CD4-positive, alpha-beta T cell treated with Interleukin-1 beta for 1 hour (primary cell): ENCODE data around the gene MLN.

ENCODE experiments used
- DNase-seq, 2 donors: peaks; one replicate each; pipeline ENCODE4 v3.0.0-alpha.2; 2020 to 2022

The MLN gene

DNA sequence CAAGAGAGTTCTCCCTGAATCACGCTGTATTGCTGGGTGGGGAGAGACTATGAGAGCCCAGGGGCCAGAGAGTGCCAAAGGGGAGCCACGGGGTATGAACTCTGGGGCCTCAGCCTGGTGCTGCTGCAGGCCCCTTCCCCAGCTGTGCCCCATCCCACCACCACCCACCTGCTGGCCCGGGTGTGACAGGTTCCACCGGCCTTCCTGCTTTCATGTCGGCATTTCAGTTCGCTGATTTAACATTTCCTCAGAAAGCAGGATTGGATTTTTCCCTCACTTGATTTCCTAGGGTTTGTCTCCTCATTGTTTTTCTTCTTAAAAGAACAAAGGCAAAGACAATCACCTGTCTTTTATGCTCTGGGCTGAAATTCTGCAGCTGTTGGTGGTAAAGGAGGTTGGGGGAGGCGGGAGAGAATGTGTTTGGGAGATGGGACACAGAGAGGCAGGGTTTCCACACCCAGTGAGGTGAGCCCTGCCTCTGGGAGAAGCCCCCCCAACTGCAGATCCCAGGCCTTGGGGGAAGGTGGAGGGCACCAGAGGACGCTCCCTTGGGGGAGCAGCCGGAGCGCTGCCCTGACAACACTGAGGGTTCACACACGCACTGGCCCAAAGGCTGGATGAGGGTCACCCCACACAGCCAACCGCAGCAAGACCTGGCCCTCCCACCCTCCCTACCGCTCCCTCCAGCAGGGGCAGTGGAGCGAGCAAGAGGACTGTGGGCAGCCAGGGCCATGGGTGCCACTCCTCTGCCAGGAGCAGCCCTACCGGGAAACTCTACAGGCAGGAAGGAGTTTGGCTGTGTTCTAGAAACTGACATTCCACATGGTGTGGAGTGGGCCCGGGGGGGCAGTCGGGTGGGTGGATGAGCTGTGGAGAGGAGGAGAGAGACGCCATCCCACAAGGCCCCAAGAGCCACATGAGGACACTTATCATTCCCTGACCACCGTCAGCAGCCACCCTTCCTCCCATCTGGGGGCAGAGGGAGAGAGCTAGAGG lies 10.5 kb upstream of the MLN start:
- DNase-seq, result no peak

DNA sequence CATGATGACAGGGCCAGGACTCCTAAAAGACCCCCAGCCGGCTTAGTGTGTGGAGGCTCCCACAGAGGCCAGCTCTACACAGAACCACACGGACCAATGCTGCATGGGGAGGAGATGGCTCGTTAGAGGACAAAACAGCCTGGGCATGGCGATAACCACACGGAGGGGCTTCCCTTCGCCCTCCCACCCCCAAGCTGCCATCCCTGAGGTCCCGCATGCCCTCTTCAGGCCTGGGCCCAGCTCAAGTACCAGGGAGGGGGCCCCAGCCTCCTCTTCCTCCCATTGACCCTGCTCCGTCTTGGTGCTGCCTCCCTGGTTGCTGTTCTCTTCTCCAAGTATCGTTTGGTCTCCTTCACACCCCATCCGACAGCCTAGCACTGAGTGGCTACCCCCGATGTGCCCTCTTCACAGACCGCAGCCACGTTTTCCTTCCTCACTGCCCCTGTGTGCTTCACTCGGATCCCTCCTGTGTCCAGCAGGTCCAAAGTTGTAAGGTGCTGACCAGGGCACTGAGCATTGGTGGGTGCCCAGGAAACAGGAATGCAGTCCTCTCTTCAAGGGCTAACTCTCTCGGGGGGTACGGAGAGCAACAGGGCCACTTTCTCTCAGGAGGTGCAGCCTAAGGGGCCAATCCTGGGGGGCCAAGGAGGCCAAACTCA lies 9.6 kb upstream of the MLN start:
- no peak for DNase-seq

DNA sequence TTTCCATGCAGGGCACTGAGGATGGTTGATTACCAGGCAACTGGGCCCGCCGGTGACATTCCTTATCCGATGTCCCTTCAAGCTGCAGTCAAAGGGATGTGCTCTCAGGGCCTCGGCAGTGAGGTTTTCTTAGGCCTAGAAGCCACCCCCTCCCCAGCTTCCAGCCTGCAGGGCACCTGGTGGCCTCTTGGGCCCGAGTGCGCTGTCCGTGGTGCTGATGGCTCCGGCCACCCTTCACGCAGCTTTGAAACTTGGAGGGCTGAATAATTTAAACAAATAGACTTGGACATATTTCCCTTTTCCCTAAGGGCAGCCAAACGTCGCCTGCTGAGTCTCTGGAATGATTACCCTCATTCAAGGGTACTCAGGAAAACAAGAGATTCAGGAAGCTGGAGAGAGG lies 8.9 kb upstream of the MLN start:
- DNase-seq, result peak; percentile 12 to 15

DNA sequence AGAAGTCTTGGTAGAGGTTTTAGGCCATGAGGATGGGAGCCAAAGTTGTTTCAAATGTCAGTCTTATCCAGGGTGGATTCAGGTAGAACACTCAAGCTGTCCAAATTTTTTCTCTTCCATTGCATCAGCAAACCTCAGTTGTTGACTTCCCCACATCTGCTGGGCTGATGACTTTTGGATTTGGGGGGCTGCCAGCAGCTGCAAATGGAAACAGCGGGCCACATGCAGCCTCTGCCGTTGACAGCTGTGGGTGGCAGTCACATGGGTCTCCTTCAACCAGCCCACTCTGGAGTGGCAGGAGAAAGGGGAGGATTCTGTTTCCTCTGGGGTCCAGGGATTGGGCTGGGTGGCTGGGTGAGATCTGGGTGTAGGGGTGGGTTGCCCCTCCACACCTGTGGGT lies 5.8 kb upstream of the MLN start:
- DNase-seq, result no peak

DNA sequence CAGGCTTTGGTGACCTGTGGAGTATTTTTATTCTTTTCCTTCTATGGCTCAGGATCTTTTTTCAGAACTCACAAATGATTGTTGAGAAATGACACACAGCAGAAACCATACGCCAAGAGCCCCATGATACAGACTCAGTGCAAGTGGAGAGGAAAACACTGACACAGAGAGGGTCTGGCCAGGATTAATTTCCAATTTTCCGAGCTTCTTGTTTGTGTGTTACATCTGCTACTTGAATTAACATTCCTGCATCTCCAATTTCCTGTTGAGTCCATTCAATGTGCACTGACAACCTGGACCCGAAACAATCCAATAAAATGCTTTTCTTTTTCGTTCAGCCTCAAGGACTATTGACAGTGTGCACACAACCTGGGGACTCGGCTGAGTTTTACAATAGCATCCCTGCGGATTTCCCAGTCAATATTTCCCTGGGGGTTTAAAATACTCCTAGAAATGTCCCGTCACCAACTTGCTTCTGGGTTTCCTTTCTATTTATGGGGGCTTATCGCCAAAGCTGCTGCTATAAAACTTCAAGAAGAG lies 4.9 kb upstream of the MLN start:
- no peak for DNase-seq

DNA sequence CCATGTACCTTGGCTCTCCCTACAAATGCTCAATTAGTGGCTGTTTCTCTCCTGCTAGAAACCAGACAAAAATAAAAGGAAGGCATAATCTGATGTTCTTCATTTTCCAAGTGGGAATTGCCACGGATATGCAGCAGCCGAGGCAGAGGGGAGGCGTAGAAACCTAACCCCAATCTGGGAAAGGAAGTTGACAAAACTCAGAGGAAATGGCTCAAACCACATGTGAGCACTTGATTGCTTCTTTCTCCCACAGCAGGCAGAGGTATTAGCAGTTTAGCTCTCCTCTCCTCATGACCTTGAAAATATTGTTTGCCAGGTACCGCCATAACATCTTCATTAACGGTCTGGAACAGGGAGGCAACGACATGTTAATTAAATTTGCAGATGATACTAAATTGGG lies 3.8 kb upstream of the MLN start:
- no peak for DNase-seq

DNA sequence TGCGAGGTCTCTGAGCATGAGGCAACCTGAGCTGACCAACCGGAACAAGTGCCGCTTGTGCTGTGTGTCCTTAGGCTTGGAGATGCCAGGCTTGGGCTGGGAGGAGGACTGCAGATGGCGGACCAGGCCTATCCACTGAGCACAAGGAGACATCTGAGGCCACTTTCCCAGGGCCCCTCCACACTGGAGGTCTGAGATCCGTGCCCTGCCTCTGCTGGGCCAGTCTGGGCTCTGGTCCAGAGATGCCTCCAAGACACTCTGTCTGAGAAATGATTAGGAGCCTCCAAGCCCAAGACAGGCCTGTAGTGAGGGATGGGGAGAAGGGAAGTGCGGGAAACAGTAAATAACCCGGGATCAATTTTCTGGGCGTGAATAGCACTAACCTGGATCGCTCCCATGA lies 3.0 kb upstream of the MLN start:
- no peak for DNase-seq

DNA sequence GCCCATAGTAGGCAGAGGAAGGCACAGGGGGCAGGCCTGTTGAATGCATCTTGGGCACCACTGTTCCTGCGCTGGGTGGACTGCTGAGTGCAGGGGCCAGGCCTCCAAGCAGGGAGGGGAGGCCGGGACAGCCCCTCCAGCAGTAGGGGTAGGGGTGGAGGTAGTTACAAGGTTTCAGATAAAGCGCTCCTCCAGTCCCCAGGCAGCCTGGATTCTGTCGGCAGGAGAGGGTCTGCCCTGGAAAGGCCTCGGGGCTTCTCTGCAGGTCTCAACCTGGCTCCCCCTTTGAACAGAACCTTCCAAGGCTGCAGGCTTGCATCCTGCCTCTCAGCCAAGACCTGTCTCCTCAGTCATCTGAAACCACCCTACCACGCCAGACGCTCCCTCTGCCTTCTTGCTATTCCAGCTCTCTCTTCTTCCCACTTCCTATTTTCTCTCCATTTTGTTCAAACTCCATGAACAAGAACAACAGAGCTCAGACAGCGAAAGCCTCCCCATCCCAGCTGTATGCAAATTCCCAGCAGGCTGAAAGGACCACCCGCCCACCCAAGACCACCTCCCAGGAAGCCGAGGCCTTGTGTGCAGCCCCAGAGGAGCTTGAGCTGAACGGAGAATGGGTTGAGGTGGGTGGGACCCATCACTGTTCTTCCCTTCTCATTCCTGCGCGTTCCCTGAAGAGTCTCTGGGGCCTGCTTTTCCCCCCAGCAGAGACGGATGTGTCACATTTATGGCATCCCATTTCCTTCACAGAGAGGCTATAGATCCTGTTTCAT lies 1.4 kb downstream of the MLN start:
- no peak for DNase-seq

DNA sequence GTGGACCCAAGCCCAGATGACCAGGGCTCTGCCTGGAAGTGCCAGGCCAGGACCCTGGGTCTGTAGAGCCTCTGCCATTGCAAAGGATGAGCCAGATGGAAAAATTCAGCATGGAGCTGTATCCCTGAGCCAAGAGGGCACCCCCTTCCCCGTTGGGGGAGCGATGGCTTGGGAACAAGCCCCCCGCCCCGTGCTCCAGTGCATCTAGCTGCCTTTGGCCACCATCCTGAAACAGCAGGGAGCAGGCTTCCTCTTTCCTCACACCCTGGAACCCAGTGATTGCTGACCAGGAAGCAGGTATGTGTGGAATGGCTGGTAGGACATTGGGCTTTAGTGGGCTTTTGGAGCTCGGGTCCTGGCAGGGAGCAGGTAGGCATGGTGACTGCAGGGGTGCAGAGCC lies 2.2 kb downstream of the MLN start:
- DNase-seq, result no peak

DNA sequence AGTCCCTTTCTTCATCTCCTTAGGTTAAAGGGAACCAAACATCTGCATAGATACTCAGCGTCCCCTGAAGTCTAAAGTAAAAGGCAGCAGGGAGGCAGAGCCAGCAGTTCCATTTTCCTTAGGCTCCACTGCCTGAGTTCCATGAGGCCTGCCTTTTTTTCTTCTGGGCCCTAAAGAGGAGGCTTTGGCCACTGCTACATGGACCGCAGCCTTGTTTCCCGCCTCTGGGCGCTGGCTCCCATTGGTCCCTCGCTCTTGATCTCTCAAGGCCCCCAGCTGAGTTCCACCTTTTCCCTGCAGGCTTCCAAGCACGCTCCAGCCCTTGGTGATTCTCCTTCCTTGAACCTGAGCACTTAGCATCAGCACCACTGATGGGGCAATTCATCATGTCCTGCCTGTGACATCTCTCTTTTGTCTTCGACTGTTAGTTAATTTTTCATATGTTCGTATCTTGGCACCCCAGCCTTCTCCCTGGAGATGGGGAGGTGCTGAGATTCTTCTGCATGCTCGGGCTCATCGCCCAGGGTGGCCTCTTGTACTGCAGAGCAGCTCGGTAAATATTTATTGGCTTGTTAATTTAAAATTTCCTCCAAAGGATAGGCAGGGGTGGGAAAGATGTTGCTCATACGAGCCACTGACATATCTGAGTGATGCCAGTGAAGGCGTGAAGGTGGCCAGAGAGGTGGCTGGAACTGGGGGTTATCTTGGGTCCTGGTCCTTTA lies 3.4 kb downstream of the MLN start:
- DNase-seq, result no peak

DNA sequence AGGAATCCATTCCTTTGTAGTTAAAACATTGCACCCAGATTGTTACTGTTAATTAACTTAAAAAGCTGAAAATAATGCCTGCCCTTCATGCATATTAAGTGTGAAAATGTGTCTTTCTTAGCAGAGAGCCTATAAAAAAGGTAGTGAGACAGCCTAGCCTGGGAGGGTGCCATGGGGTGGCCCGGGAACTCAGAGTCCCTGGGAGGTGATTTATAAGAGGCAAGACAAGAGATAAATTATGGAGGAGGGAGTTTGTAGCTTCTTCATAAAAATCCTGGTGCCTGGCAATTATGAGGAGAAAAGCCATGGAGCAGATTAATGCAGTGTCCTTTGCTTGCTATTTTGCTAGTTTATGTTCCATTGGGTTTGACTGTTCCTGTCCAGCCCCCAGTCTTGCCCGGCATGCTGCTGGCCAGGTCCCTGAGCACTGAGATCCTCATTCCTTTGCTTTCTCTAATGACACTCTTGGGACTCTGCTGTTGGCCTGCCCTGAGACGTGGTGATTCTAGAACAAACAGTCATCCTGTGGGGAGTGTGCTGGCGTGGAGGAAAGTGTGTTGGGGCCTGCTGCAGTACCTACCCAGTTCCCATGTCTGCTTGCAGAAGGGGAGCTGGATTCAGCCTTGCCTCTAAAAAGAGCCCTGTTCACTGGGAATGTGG lies 4.2 kb downstream of the MLN start:
- no peak for DNase-seq

DNA sequence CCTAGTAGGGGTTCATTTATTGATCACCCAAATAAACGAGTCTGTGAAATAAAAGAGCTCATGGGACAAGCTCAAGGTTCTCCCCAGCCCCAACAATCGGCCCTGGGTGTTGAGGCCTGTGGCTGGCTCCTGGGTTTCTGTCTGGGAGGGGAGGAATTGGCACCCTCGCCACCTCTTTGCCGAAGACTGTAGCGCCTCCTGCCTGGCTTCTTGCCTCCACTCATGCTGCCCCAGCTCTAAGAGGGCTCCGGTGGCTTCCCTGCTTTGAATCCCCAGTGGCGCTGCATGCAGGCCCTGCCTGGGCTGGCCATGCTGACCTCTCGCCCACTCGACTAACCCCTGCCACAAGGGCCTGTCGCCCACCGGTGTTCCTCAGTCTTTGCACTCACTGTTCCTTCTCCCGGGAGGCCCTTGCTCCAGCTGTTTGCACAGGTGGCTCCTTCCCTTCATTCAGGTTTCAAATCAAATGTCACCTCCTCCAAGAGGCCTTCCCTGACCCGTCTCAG lies 5.4 kb downstream of the MLN start:
- DNase-seq, result no peak

DNA sequence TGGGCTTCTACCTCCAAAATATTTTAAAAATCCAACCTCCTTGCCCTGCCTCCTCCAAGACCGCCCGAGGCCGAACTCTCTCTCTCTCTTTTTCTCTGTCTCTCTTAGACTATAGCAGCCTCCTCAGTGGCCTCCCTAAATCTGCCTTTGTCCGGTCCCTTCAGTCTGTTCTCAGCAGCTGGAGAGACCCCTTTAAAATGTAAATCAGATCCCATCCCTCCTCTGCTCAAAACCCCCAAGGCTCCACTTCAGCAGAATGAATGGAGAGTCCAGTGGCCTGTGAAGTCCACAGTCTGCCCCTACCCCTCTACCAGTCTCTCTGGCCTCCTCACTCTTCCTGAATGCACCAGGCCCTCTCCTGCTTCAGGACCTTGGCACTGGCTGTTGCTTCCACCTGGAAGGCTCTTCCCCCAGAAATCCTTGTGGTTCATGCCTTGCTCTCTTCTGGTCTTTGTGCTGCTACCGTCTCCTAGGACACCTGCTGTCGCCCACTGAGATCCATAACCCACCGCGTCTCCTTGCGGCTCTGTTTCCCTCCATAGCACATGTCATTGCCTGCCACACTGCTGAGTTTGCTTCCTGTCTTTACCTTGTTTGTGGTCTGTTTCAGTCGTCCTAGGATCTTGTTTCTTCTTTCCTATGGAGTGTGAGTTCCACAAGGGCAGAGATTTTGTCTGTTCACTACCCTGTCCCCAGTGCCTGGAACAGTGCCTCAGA lies 6.0 kb downstream of the MLN start:
- DNase-seq, result no peak

DNA sequence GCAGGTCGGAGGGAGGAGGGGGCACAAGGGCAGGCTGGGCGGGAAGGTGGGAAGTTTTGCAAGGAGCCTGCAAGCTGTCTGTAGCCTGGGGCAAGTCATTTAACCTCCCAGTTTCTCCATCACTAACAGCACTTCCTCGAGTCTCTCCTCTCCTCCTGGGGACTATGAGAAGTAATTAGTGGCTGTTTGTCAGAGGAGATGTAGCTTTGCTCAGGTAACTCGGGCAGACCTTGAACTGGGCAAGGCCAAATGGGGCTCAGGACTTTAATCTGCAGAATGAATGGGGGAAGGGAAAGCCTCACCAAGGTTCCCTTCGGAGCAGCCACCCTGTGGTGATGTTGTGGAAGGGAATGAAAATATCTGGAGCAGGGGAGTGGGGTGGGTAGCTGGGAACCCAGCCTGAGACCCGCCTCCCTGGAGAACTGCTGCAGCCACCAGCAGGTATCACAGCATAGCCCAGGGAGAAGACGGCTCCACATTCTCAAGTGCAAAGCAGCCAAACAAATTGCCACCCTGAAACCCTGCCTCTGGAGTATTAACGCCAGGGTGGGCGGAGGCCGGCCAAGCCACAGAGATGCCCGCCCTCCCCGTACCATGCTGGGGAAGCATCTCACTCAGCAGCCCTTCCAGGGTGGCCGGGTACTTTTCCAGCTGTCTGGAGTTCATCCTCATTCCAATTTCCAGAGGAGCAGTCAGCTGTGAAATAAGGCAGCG lies 8.7 kb downstream of the MLN start:
- no peak for DNase-seq

DNA sequence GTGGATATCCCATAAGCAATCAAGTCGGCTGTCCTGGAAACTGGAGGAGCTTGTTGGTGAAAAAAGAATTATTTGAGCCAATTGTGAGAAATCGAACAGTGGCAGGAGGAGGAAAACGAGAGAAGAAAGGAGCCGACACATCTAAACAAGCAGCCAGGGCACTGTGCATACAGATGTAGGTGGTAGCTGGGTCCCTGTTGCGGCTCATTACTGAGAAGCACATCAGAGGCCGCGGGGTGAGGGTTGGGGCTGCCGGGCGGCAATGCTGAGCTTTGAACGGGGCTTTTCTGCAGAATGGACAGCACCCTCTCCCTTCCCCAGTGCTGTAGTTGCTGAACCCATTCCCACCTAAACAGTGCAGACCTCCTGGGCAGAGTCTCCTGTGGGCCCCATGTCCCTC lies 10.8 kb downstream of the MLN start:
- DNase-seq, result no peak

DNA sequence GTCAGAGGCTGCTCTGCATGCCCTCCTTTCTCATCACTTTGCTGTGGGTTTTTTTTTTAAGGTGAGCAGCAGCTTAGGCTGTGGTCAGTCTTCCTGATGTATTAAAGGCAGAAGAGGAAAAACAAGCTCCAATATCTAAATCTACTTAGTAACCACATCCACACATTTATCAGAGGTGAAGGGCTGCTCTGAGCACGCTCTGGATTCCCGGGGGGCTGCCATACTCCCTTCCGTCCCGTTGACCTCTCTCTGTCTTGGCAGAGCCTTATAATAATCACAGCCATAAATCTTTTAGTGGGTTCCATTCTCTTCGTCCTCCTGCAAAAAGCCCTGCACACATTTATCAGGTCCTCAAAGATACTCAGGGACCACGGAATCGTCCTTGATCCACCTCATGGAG lies 12.2 kb downstream of the MLN start:
- DNase-seq, result no peak

DNA sequence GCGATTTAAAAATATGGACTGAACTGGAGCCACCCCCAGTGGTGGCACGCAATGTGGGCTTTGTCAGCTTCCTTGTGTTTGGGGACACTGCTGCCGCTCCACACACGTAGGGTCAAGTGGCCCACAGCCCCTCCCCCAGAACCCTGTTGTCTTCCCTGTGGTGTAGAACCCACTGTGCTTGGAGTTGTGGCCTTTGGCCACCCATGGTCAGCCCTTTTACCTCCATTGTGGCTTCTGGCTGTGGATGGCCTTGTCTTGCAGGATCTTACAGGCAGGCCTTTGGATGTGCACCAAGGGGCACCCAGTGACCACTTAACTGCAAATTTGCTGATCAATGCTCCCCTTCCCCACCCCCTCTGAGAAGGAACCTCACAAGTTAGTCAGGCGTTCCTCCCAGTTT lies 12.9 kb downstream of the MLN start:
- DNase-seq, result no peak

DNA sequence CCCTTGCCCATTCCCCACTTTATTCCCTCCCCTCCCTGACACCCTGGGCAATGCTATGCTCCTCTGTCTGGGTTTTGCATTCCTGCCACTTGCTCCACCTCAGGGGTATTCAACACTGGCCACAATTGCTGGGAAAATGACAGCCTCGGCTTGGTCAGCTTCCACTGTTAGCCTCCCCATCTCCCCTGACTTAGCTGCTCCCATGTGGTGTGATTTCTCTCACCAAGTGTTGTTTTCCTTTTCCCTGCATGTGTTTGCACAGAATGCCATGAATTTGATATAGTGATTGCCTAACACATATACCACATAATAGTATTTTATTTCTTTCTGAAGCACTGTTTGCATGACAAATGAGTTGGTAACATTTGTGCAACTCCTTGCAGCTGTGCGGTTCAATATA lies 13.4 kb downstream of the MLN start:
- DNase-seq, result no peak

DNA sequence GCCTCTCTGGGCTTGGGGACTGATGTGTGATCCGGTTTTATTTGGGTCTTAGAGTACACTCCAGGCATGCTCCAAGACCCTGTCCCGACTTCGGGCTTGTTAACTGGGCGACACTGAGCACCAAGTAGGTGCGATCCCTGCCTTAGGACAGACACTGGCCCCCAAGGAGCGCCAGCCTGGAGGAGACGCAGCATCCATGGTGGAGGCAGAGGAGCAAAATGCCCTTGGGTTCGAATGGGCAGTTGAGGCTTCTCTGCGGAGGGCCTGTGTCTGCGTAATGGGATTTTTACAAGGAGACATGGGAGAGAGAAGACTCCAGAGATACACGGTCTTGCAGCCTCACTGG lies 14.3 kb downstream of the MLN start:
- no peak for DNase-seq

DNA sequence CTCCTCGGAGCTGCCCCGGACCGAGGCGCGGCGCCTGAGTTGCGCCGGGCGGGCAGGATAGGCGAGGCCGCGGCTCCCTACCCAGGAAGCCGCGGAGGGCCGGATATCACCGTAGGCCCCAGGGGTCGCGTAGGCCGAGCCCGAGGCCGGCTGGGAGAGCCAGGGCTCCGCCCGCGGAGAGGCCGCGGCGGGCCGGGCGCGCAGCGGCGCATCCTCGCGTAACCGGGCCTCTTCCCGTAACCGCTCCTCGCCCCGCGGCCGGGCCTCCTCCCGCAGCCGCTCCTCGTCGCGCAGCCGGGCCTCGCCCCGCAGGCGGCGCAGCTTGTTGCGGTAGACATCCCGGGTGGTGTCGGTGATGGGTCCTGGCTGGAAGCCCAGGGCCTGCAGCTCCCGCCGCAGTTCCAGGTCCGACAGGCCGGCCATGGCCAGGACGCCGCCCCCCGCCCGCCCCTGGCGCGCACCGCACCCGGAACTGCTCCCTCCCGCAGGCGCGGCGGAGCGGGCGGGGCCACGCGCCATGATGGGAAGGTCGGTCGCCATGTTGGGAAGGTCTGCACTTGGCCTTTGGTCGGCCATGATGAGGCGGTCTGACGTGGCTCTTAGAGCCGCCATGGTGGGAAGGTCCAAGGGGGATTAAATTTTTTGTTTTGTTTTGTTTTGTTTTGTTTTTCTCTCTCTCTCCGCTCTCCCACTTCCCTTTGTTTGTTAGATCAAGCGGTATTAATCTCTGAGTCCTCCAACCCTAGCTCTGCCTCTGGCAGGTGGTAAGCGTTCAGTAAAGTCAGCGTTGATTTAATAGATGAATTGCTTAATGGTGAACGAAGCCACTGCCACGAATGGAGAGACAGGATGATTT lies 14.9 kb downstream of the MLN start, which contains the start of gene LEMD2:
TSS of gene LEMD2 (minus strand) at position 437 of the 856 bp plus-strand sequence. CDS start at position 423, 14 bp downstream.
- peak; percentile 92 to 94 for DNase-seq
